C4-2B (cell line): Measurements from ENCODE around the gene GIT2.
A peak's percentile ranks its signal among the peaks of the same experiment; 100 is the strongest.

ENCODE experiments used
- H3K27ac ChIP-seq: fragments of 450-650 bp; 2 replicates; pipeline ENCODE4 v1.5.1; 2017
- ZFX ChIP-seq: fragments of 450-650 bp; IDR thresholded peaks from 2 replicates; pipeline ENCODE4 v1.6.1; 2017
- TF ChIP-seq, protein P1 (sequence below): fragments of 450-650 bp; conservative IDR thresholded peaks from 2 replicates; pipeline ENCODE4 v1.5.1; 2017; ENCODE audit warnings: mild to moderate bottlenecking

Gene GIT2

DNA sequence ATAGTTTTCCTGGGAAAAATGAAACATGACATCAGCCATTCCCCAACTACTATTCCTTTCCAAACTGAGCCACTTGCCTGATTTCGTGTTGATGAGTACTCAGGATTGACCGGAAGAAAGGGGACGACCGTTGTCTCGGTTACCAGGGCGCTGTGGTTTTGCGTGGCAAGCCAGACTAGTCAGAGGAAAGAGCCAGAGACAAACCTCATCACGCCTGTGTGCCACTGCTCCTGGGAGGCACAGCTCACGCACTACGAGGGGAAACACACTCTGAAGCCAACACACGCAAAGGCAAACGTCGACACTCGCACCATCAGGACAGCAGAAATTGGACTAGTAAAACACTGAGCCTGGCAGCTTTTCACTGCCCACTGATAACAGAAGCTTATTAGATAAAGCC is 35.0 kb downstream of the GIT2 start:
- H3K27ac ChIP-seq, result peak overlapping the region; percentile 100
- TF ChIP-seq, protein P1, sequence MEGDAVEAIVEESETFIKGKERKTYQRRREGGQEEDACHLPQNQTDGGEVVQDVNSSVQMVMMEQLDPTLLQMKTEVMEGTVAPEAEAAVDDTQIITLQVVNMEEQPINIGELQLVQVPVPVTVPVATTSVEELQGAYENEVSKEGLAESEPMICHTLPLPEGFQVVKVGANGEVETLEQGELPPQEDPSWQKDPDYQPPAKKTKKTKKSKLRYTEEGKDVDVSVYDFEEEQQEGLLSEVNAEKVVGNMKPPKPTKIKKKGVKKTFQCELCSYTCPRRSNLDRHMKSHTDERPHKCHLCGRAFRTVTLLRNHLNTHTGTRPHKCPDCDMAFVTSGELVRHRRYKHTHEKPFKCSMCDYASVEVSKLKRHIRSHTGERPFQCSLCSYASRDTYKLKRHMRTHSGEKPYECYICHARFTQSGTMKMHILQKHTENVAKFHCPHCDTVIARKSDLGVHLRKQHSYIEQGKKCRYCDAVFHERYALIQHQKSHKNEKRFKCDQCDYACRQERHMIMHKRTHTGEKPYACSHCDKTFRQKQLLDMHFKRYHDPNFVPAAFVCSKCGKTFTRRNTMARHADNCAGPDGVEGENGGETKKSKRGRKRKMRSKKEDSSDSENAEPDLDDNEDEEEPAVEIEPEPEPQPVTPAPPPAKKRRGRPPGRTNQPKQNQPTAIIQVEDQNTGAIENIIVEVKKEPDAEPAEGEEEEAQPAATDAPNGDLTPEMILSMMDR, result no peak
- TF ChIP-seq ZFX, result no peak

DNA sequence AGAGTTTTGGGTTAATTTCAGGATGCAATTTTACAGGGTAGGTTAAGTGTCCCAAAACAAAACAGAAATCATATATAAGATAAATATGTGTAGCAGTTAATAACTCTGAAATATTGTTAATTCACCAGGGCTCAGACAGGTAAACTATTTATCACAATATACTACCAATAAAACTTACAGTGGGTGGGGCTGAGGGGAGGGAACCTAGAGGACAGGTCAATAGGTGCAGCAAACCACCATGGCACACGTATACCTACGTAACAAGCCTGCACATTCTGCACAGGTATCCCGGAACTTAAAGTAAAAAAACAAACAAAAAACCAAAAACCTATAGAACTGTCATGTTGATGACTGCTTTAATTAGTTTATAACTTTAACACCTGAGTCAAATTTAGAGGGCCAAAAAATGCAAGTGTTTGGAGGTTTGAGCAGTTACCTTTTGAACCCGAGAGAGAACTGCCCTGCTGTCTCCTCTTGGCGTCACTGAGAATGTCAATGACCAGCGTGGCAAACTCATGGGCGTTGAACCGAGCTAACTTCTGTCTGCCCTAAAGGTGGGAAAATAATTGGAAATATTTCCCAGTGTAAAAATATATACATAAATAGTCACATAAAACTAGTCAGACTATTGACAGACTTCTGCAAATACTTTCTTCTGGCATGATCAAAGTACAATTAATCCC is 36.6 kb downstream of the GIT2 start:
- no peak for TF ChIP-seq ZFX
- TF ChIP-seq, protein P1, result no peak
- peak overlapping the region; percentile 84 for H3K27ac ChIP-seq

DNA sequence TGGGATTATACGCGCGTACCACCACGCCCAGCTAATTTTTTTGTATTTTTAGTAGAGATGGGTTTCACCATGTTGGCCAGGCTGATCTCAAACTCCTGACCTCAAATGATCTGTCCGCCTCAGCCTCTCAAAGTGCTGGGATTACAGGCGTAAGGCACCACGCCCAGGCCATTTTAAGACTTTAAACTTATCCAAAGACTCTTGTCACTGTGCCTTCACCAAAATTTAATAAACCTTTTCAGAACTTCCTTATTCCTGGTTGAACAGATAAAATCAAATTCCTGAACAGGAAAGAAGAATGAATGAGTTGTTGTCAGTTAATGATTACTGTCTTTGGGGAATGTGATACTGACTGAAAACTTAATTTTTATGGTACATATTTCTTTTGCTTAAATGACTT is 37.8 kb downstream of the GIT2 start:
- TF ChIP-seq ZFX, result no peak
- TF ChIP-seq, protein P1, result no peak
- peak overlapping the region; percentile 84 for H3K27ac ChIP-seq

DNA sequence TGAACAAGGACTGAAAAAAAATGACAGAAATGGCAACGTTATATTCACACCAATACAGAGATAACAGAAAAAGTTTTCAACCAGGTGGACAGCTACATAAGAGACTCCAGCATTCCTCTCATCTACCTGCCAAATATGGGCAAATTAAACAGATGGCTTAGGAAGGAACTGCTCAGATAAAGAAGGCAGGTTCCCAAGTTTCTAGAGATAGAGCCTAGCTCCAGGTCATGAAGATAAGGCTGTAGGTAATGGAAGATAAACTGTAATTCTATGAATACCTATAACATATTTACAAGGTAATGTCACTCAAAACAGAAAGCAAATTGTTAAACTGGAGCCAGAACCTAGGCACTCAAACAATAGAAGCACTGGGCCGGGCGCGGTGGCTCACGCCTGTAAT is 42.5 kb downstream of the GIT2 start:
- no peak overlapping the region for H3K27ac ChIP-seq
- TF ChIP-seq ZFX, result no peak
- TF ChIP-seq, protein P1, result no peak

DNA sequence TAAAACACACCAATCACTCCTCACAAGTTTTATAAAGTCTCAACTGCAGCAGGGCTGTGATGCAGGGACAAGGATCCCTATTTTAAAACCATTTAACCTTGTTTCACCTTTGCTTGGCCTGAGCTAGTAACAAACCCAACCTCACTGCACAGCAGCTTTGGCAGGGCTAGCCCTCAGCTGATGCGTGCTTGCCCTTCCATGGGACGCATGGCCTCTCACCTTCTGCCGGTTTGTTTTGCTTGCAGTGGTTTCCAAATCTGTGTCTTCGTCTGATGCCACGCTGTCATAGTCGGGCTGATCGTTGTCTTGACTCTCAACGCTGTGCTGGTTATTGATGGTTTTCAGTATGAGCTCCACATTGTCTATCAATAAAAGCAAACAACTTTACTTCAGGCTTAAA is 43.3 kb downstream of the GIT2 start:
- TF ChIP-seq, protein P1, result no peak
- TF ChIP-seq ZFX, result no peak
- no peak overlapping the region for H3K27ac ChIP-seq

DNA sequence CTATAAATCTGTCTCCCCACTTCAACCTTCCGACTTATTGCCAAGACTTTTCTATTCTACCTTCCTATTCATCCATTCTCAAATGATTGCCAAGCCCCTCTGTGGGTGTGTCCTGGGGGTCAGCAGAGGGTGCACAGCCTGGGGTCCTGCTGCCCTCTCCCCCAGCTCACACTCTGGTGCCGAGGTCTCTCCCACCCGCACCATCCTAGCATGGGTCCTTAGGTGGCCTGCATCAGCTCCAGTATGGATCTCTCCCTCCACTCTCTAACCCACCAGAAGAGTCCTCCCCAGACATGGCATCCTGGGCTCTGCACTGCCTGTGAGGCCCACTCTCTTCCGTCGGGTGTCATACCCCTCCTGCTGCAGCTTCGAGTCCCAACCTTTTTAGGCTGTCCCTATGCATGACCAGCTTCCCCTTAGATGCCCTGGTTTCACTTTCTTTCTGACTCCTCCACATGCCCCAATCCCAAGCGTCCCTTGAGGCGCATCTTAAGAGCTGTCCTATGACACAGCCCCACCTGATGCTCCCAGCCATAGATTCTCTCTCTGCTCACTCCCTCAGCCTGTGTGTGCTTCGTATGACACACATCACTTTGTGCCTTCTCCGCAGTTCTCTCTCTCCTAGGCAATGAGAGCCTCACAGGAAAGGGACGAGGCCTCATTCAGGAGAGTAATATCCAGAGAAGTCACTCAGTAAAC is 43.9 kb downstream of the GIT2 start:
- TF ChIP-seq, protein P1, result no peak
- TF ChIP-seq ZFX, result no peak
- no peak overlapping the region for H3K27ac ChIP-seq

DNA sequence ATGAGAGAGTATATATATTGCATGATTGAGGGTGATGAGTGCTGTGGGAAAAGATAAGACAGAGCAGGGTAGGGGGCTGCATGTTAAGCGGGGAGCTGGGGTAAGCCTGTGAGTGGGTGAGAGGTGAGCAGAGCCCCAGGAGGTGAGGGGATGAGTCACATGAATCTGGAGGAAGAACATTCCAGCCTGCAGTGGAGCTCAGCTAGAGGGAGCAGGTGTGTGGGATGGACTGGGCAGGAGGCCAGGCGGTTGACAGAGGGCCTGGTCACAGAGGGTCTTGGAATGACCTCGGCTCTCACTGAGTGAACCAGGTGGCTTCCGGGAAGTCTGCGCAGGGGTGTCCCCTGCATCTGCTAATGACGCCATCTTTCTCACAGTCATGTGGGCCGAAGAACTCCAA is 44.4 kb downstream of the GIT2 start:
- TF ChIP-seq, protein P1, result no peak
- TF ChIP-seq ZFX, result no peak
- no peak overlapping the region for H3K27ac ChIP-seq
